H1 (cell line): ENCODE data around the gene CSN3. TPM values are rescaled to one million over a fixed set of nuclear protein-coding genes. Genes with fewer than 3 reads are reported as not detected.

Source experiments
- NRF1 ChIP-seq: IDR thresholded peaks from 2 replicates; pipeline ENCODE4 v1.6.1; 2011; ENCODE audit warnings: mild to moderate bottlenecking, low read depth, low read length, improper control_type of control experiment
- RXRA ChIP-seq: IDR thresholded peaks from 2 replicates; pipeline ENCODE4 v1.6.1; 2011; ENCODE audit warnings: low read depth, mild to moderate bottlenecking, low read length, moderate library complexity; ENCODE audit not compliant: insufficient read depth
- polyA plus RNA-seq, 7 experiments: library from polyadenylated mRNA; depleted of rRNA in 3 of 7; stranded (reverse) in 5 of 7; unstranded in 2 of 7; fragments of >200 nt in 5 of 7; fragments of 200-250 nt in 2 of 7; gene quantifications; 1 replicate in 5 of 7; 2 replicates in 1 of 7; 4 replicates in 1 of 7; pipeline versions ENCODE4 v1.2.1 to v1.2.3, GENCODE V29; 2011 to 2013; ENCODE audit warnings: missing spikeins in 2 of 7, mixed read lengths in 2 of 7
- total RNA-seq: library from RNA; stranded (reverse); fragmentation: NEBNext Ultra II Directional; extraction: Animal tissue kit (Norgen Biotek cat#: 25700); gene quantifications from 2 replicates; pipeline ENCODE4 v1.2.1, GENCODE V29; 2021

CSN3 gene
- total and polyA plus RNA-seq, 2 of the 8 experiments (the other 6 are each of a cell fraction or from before 2014, with no cell fraction given): not detected

DNA sequence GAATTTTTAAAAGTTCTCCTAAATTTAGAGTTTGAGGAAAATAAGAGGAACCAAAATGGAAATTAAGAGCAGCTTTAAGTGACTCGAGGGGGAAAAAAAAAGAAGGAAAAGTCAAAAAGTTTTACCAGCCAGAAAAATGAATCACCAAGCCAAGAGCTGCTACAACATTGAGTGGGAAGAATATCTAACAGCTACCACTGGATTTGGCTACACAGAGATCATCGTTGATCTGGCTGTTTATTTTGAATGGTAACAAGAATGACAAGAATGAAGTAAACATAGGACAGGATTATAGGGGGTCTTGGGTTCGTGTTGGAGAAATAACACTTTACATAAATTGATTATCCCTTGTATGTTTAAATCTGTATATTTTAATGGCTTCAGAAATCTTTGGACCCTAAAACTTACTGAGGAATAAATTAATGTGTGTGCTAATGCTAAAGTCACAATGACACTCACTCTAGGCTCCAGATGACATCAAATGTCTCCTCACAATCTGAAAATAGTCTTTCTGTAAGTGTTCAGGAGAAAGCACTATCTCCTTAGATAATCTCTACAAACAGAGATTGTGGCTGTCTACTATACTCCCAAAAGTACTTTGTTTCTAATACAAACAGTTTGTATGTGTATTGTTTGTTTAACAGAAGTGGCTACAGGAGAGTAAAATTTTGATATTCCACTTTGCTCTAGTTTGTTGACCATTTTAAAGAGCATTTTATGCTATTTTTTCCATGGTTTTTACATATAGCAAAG, 3.1 kb upstream of the CSN3 start (continued):
- TF ChIP-seq RXRA (no peak), NRF1 (no peak)
